Immature natural killer cell (primary cell): ENCODE data around the gene SLC29A2. TPM values are rescaled to one million over a fixed set of nuclear protein-coding genes. Genes with fewer than 3 reads are reported as not detected.
"Not testable (repeated sequence)": the region's sequence is repeated elsewhere in the genome, so short reads cannot be mapped to it uniquely, and the experiment has no call there.

Source experiments
- DNase-seq, 3 donors: peaks; one replicate each; pipeline ENCODE4 v3.0.0; 2022; ENCODE audit warnings: mixed read lengths in 1 of 3
- H3K27ac Mint-ChIP-seq, 6 donors: one replicate each; pipeline ENCODE4 v1.8.0; 2020; ENCODE audit warnings: mixed read lengths in 6 of 6, mild to moderate bottlenecking in 5 of 6, inconsistent platforms in 4 of 6, moderate library complexity in 3 of 6
- H3K27me3 Mint-ChIP-seq, 3 donors: one replicate each; pipeline ENCODE4 v1.8.0; 2020 to 2021; ENCODE audit warnings: low read depth in 3 of 3, mild to moderate bottlenecking in 3 of 3, mixed read lengths in 3 of 3, moderate library complexity in 3 of 3, inconsistent platforms in 1 of 3
- H3K36me3 Mint-ChIP-seq, 3 donors: one replicate each; pipeline ENCODE4 v1.8.0; 2020; ENCODE audit warnings: mixed read lengths in 3 of 3, inconsistent platforms in 2 of 3, mild to moderate bottlenecking in 2 of 3
- H3K4me1 Mint-ChIP-seq, 2 donors: one replicate each; pipeline ENCODE4 v1.8.0; 2020; ENCODE audit warnings: inconsistent platforms in 2 of 2, mild to moderate bottlenecking in 2 of 2, mixed read lengths in 2 of 2, moderate library complexity in 1 of 2
- H3K4me3 Mint-ChIP-seq, 5 donors: one replicate each; pipeline ENCODE4 v1.8.0; 2020; ENCODE audit warnings: mild to moderate bottlenecking in 5 of 5, mixed read lengths in 5 of 5, inconsistent platforms in 3 of 5, moderate library complexity in 3 of 5
- H3K9me3 Mint-ChIP-seq, 6 donors: one replicate each; pipeline ENCODE4 v1.8.0; 2020; ENCODE audit warnings: mild to moderate bottlenecking in 6 of 6, mixed read lengths in 6 of 6, inconsistent platforms in 4 of 6, moderate library complexity in 3 of 6
- polyA plus RNA-seq, 3 donors: library from polyadenylated mRNA; unstranded; fragments of 300-500 nt; fragmentation: Illumina TruSeq; gene quantifications; one replicate each; pipeline ENCODE4 v1.2.3, GENCODE V29; 2021

Gene SLC29A2
- polyA plus RNA-seq, 3 donors from 2014 or later = 0.21 to 0.32 TPM; not detected in 1

- peak overlapping the region in 1 of 5 donors; percentile 2 for H3K4me3 Mint-ChIP-seq
- DNase-seq, H3K36me3 Mint-ChIP-seq, H3K9me3 Mint-ChIP-seq: not testable (repeated sequence)
- H3K27ac Mint-ChIP-seq = peak overlapping the region in 3 of 6 donors; percentile 32 to 53 (median 42)
- peaks cover 10 to 14% (median 12%) of the 10 kb centered on the region in 3 donors for H3K27me3 Mint-ChIP-seq
- H3K4me1 Mint-ChIP-seq = peaks cover 5 to 22% of the 10 kb centered on the region in 2 donors
Measured at GRCh38 chr11:66320289-66320688, 51.3 kb downstream of the SLC29A2 start.

DNA sequence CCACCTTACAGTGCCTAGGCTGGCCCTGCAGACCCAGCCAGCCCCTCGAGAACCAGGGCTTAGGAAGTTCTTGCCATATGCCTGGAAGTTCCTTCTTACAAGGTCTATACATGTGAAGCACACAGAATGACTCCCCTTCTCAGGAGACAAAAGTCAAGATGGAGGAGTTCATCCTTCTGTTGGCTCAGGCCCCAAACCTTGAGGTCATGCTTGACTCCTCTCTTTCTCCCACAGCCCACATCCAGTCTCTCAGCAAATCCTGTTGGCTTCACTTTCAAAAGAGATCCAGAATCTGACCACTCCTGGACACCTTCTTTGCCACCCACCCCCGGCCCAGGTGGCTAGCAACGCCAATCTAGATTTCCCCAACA, 53.0 kb downstream of the SLC29A2 start:
- Mint-ChIP-seq H3K36me3 (no peaks in the 10 kb centered on the region), H3K27me3 (peaks cover 7 to 20% (median 12%) of the 10 kb centered on the region in 3 donors), H3K4me1 (peaks cover 5 to 27% of the 10 kb centered on the region in 2 donors), H3K4me3 (peak overlapping the region in 1 of 5 donors; percentile 46), H3K9me3 (peaks cover 0 to 5% (median 2%) of the 10 kb centered on the region in 6 donors), H3K27ac (peak overlapping the region in 5 of 6 donors; percentile 7 to 84 (median 56))
- no peak for DNase-seq

DNA sequence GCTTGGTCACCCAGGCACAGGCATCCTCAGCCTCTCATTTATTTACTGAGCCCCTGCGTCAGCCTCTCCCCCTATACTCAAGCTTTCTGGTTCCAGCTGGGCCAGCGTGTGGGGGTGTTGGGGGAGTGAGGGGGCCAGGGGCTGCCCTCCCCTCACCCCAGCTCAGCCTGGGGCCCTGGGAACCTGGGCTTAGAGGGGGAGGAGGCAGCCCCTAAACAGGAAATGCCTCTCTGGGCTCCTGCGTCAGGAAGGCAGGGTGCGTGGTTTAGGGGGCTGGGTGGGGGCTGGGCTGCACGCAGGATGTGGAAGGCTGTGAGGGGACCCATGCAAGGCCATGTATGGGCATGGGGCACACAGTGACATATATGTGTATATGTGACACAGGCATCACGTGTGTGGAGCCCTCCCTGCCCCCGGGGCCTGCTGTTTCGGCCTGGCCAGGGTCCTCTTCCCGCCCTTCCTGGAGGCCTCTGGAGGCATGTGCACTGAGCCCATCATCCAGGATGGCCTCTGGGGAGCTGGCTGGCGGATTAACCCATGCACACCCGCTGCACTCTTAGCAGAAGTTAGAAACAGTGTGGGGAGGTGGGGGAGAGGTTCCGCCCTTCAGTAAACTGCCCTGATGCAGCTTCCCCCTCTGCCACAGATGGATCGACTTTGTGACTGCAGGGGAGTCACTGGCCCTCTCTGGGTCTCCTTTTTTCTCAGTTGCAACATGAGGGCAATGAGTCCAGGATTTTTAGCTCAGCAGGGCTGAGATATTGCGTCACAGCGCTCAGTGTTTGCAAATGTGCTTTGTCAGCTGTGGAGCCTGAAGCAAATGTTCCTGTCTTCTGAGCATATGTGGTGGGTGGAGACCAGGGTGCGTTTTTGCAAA, 53.6 kb downstream of the SLC29A2 start:
- Mint-ChIP-seq H3K27ac (peak overlapping the region in 5 of 6 donors; percentile 56 to 91 (median 62)), H3K4me3 (peak overlapping the region in 2 of 5 donors; percentile 29 to 58), H3K4me1 (peaks cover 5 to 27% of the 10 kb centered on the region in 2 donors), H3K36me3 (no peaks in the 10 kb centered on the region), H3K27me3 (peaks cover 7 to 20% (median 12%) of the 10 kb centered on the region in 3 donors), H3K9me3 (peaks cover 0 to 5% (median 2%) of the 10 kb centered on the region in 6 donors)
- DNase-seq = peak; percentile 57 to 65 (median 60)

- Mint-ChIP-seq H3K36me3 (no peaks in the 10 kb centered on the region), H3K4me1 (peaks cover 8 to 29% of the 10 kb centered on the region in 2 donors), H3K27me3 (peaks cover 11 to 25% (median 14%) of the 10 kb centered on the region in 3 donors), H3K27ac (peak overlapping the region in 5 of 6 donors; percentile 56 to 91 (median 62)), H3K9me3 (peaks cover 0 to 5% (median 2%) of the 10 kb centered on the region in 6 donors), H3K4me3 (peak overlapping the region in 2 of 5 donors; percentile 29 to 58)
- DNase-seq = no peak
Measured at GRCh38 chr11:66317322-66317722, 54.2 kb downstream of the SLC29A2 start.

DNA sequence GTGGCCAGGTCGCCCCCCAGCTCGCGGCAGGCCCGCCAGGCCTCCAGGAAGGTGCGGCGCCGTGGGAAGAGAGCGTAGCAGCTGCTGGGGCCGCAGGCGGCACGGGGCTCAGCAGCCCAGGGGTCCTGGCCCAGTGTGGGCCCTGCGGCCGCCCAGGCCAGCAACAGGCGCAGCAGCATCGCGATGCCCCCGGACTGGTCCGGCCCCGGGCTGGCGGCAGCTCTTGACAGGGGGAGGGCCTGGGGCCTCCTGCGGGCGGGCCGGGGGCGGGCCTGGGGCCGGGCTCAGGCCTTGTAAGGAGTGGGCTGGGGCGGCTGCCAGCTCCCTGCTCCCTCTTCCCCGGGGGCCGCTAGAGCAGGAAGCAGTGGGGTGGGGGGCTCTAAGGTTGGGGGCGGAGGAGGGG, 54.7 kb downstream of the SLC29A2 start, which contains the start of gene CD248:
CD248 (minus strand) TSS at position 196 of the 403 bp plus-strand sequence; CDS start at position 179, 17 bp downstream.
- Mint-ChIP-seq H3K36me3 (no peaks in the 10 kb centered on the region), H3K9me3 (peaks cover 0 to 5% (median 2%) of the 10 kb centered on the region in 6 donors), H3K4me3 (peak within 1 kb of the TSS in 2 of 5 donors; percentile 29 to 58), H3K27ac (peak within 1 kb of the TSS in 5 of 6 donors; percentile 56 to 91 (median 73)), H3K27me3 (peaks cover 12 to 25% (median 16%) of the 10 kb centered on the region in 3 donors), H3K4me1 (peaks cover 13 to 32% of the 10 kb centered on the region in 2 donors)
- no peak for DNase-seq

GRCh38 chr11:66315921-66316811, 55.4 kb downstream of the SLC29A2 start:
- Mint-ChIP-seq H3K36me3 (no peaks in the 10 kb centered on the region), H3K4me3 (no peak overlapping the region), H3K27me3 (peaks cover 12 to 25% (median 17%) of the 10 kb centered on the region in 3 donors), H3K4me1 (peaks cover 16 to 33% of the 10 kb centered on the region in 2 donors), H3K27ac (peak overlapping the region in 1 of 6 donors; percentile 73), H3K9me3 (peaks cover 0 to 5% (median 2%) of the 10 kb centered on the region in 6 donors)
- no peak for DNase-seq

GRCh38 chr11:66315498-66315885, 56.1 kb downstream of the SLC29A2 start:
- DNase-seq = no peak
- Mint-ChIP-seq H3K4me3 (peak overlapping the region in 1 of 5 donors; percentile 39), H3K27me3 (peaks cover 12 to 25% (median 17%) of the 10 kb centered on the region in 3 donors), H3K4me1 (peaks cover 16 to 33% of the 10 kb centered on the region in 2 donors), H3K36me3 (no peaks in the 10 kb centered on the region), H3K9me3 (peaks cover 0 to 5% (median 2%) of the 10 kb centered on the region in 6 donors), H3K27ac (peak overlapping the region in 3 of 6 donors; percentile 22 to 73 (median 30))

- Mint-ChIP-seq H3K4me3 (peak overlapping the region in 2 of 5 donors; percentile 39 to 51), H3K9me3 (no peaks in the 10 kb centered on the region), H3K27me3 (peaks cover 12 to 25% (median 17%) of the 10 kb centered on the region in 3 donors), H3K36me3 (no peaks in the 10 kb centered on the region), H3K27ac (peak overlapping the region in 2 of 6 donors; percentile 30 to 73), H3K4me1 (peaks cover 16 to 33% of the 10 kb centered on the region in 2 donors)
- DNase-seq = no peak
Measured at GRCh38 chr11:66314561-66315497, 56.7 kb downstream of the SLC29A2 start.

GRCh38 chr11:66314186-66314501, 57.4 kb downstream of the SLC29A2 start:
- DNase-seq = no peak
- H3K4me1 Mint-ChIP-seq = peaks cover 16 to 33% of the 10 kb centered on the region in 2 donors

DNA sequence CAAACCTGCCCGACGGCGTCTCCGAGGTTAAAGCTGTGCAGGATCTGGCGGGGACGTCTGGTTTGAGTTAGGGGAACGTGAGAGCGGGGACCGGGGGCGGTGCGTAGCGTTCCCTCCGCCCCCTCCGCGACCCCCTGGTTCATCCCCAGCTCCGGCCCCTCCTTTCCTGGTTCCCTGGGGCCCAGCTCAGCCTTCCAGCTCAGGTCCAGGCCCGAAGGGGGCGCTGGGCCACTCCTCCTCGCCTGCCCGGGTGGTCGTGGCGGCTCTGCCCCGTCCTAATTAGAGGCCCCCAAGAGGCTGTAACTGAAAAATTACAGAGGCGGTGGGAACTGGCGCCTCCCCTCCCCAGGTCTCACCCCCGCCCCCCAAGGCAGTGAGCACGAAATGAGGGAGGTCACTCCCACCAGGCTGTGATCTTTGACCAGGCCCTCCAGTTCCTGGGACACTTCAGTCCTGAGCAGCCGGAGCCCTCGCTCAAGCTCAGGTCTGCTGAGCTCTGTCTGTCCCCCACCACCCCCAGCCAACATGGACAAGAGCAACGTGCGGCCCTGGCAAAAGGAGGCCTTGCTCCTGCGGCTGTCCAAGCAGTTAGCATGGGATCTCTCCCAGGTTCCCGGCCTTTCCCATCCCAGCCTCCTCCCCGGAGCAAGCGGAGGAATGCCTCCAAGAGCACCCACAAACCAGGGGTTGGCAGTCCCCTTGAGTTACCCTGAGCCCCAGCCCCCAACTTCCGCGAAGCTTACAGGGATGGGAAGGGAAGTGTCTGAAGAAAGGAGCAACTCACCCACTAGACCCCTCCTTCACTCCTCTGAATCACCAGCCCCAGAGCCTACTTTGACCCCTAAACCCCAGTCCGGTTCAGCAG, 58.0 kb downstream of the SLC29A2 start:
- peaks cover 10 to 23% (median 12%) of the 10 kb centered on the region in 3 donors for H3K27me3 Mint-ChIP-seq
- DNase-seq = no peak
- peak overlapping the region in 4 of 5 donors; percentile 88 to 96 (median 94) for H3K4me3 Mint-ChIP-seq
- H3K36me3 Mint-ChIP-seq = no peaks in the 10 kb centered on the region
- H3K27ac Mint-ChIP-seq = peak overlapping the region; percentile 40 to 98 (median 63)
- H3K9me3 Mint-ChIP-seq = no peaks in the 10 kb centered on the region
- H3K4me1 Mint-ChIP-seq = peaks cover 16 to 27% of the 10 kb centered on the region in 2 donors

More at GRCh38 chr11:66314186-66314501, 57.4 kb downstream of the SLC29A2 start:
- Mint-ChIP-seq H3K4me3 (peak overlapping the region in 4 of 5 donors; percentile 40 to 51 (median 48)), H3K9me3 (no peaks in the 10 kb centered on the region), H3K36me3 (no peaks in the 10 kb centered on the region), H3K27ac (peak overlapping the region in 4 of 6 donors; percentile 44 to 62 (median 54)), H3K27me3 (peaks cover 12 to 25% (median 13%) of the 10 kb centered on the region in 3 donors)

- Mint-ChIP-seq H3K36me3 (no peaks in the 10 kb centered on the region), H3K4me3 (peak overlapping the region; percentile 88 to 96 (median 94)), H3K27ac (peak overlapping the region; percentile 88 to 98 (median 98)), H3K9me3 (no peaks in the 10 kb centered on the region), H3K27me3 (peaks cover 9 to 19% (median 11%) of the 10 kb centered on the region in 3 donors), H3K4me1 (peaks cover 16 to 19% of the 10 kb centered on the region in 2 donors)
- DNase-seq = peak; percentile 87 to 91 (median 89)
Measured at GRCh38 chr11:66312549-66313320, 58.8 kb downstream of the SLC29A2 start.
